ENCODE data around the gene DLK2.
A peak's percentile ranks its signal among the peaks of the same experiment; 100 is the strongest.
"Not testable (repeated sequence)": the region's sequence is repeated elsewhere in the genome, so short reads cannot be mapped to it uniquely, and the experiment has no call there.

Gene DLK2

DNA sequence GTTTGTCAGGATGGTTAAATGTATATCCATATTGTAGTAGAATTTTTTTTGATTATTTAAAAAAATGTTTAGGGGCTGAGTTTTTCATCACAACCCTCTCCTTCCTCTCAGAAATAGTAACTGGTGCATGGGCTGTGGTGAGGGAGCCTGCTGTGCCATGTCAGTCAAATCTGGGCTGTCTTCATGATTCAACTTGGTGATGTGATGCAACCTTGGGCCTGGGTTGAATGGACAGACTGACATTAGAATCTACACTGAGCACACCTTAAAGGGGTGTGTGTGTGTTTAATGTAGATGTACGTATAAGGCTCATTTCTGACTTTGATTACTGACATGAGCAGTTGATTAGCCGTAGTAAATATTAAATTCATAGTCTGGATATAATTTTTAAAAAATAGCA, 25.7 kb upstream of the DLK2 start:
- DNase-seq, result peak; percentile 26

DNA sequence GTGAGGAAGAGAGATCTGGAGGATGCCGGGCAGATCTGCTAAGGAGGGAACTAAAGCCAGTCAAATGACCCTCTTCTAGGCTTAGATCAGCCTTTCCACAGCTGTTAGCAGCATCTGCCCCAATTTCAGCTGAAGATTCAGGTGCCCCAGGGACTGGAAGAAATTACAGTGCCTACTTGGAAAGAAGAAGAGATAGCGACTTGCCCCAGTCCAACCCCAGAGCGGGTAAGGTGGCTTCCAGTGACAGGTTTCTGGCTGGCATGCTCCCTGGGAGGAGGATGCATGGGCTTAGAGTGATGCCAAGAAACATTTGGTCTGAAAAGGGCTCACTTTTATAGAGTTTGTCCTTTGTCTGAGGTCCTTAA, 22.6 kb upstream of the DLK2 start:
- DNase-seq, result no peak

DNA sequence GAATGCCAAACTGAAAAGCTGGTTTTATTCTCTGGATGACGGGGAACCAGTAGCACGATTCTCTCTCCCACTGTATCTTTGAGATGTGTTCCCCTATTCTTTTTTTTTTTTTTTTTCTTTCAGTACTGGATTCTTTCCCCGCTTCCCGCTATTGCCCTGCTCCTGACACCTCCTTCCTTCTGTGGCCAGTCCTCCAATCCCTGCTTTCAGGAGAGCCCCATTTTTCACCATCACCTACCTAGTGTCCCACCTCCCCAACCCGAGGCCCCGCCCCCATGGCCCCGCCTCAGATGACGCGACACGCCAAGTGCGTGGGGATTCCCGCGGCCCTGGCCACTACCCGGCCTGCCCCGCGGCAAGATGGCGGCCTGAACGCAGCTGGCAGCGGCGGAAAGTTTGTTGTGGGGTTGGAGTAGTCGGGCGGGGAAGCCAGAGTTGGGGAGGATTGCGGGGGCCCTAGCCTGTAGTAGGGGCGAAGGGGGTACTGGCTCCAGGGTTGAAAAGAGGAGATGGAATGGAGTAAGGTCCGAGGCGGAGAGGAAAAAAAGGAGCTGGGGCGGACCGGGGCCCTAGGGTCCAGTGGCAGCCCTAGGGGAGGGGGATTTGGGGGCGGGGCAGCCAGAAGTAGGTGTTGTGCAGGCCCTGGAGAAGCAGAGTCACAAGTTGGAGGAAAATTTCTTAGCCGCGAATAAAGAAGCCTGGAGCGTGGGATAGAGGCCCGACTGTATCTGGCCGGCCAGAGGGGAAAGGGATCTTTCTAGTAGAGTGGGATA, 22.1 kb upstream of the DLK2 start, which contains the start of gene TJAP1:
TJAP1 (plus strand) TSS at position 336 of the 773 bp plus-strand sequence. CDS start 21,432 bp downstream, outside the sequence.
- DNase-seq, result peak; percentile 99

DNA sequence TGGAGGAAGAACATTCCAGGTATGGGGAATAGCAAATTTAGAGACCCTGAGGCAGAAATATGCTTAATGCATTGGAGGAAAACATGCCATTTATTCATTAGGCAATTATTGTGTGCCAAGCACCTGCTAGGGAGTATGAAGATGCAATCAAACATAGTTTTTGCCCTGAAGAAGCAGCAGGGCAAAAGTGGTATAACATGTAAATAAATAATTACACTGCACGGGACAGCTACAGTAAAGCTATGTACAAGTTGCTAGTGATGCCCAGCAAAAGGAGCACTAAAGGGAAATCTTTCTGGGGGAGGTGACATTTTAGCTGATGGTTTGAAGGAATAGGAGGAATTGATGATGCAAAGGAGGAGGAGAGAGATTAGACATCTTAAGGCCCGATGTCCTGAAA, 21.4 kb upstream of the DLK2 start:
- no peak for DNase-seq

DNA sequence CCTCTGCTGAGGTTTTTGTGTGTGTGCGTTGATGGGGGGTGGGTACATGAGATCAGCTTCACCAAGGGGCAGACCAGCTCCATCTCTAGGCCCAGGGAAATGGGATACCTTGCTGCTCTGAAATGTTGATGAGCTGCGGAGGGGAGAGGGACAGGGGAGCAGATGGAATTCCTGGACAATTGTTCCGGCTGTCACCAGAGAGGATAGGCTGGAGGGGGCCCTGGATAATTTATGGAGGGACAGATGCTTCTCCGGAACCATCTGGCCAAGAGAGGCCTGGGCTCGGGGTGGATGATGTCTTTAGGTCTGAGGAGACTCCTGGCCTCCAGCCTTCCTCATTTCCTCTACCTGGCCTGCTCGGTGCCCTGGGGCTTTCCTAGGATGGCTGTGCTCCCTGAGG, 20.2 kb upstream of the DLK2 start:
- no peak for DNase-seq

DNA sequence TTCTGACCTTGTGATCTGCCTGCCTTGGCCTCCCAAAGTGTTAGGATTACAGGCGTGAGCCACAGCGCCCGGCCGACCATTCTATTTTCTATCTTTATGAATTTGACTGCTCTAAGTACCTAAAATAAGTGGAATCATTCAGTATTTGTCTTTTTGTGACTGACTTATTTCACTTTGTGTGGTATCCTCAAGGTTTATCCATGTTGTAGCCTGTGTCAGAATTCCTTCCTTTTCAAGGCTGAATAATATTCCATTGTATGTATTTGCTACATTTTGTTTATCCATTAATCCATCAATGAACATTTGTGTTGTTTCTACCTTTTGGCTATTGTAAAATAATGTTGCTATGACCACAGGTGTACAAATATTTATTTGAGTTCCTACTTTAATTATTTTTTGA, 17.2 kb upstream of the DLK2 start:
- DNase-seq, result no peak

DNA sequence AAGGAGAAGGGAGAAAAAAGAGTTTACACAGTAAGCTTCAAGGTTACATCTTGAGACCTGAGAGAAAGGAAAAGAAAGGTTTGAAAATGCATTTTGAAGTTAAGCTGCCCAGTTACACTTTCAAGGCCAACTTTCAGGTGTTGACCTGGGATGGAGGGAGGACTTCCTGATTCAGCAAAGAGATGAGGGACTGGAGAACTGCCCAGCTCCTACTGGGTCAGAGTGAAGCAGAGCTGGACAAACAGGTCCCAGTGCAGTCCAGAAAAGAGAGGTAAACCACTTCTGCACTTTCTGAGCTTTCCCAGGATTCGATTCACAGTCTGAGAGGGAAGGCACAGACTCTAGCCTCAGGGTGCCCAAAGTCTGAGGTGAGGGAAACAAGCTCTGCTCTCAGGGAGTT, 16.1 kb upstream of the DLK2 start:
- DNase-seq, result no peak

DNA sequence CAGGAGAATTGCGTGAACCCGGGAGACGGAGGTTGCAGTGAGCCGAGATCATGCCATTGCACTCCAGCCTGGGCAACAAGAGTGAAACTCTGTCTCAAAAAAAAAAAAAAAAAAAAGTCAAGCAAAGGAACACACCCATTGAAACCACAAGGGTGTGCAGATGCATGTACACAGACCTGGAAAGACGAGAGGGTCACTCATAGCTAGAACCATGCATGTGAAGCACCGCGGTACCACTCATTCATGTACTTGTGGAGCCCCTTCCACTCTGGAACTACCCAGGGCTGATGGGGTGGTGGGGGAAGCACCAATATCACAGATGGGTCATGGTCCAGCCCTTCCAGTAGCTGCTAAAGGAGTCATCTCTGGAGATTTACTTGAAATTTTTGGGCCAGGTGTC, 14.6 kb upstream of the DLK2 start:
- DNase-seq, result no peak

DNA sequence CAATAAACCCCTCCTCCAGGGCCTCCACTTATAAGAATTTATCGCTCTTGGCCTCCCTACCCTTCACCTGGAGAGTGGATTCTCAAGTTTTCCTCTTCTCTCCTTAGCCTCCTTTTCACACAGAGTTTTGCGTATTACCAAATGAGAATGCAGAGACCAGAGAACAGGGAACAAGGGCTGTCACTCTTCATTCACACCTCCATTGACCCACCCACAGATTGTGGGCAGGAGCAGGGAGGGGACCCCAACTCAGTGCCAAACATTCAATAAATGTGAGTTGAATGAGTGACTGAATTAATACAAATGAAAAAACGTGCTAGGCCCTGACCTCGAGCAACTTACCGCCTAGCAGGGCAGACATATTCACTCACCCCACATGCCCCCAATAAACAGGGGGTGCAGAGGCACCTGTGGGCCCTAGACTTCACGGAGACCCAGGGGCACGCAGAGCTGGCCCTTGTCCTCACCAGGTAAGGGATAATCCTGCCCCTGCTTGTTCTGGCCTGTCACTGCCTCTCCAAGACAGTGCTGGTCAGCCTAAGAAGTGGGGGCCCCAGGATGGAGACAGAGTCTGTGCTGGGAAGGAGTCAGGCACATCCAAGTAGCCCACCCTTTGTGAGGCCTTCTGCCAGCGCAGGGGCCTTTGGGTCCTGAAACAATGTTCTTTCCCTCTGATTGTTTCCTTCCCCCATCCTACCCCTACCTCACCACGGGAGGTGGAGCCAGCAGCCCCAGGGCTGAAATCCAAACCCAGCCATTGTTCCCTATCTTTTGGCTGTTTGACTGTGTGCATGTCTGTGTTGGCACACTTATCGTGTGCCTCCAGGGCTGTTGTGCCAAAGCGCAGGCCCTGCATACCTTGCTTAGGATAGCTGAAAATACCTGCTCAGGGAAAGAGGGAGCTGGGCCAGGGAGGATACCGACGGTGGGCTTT, 13.7 kb upstream of the DLK2 start:
- DNase-seq, result no peak

DNA sequence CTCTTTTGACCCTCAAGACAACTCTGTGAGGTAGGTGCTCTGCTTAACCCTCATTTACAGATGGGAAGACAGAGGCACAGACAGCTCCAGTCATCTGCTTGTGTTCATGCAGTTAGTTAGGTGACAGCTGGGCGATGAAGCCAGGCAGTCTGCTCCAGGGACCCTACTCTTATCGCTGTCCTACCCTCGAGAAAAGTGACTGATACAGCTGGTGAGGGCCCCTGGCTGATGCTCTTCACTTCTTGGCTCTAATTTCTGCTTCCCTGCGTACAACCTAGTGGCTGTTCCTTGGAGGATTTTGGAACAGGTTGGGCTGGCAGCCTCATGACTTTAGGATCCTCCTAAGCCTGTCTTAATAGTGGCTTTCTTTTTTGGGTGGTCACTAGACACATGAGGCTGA, 12.9 kb upstream of the DLK2 start:
- DNase-seq, result no peak

DNA sequence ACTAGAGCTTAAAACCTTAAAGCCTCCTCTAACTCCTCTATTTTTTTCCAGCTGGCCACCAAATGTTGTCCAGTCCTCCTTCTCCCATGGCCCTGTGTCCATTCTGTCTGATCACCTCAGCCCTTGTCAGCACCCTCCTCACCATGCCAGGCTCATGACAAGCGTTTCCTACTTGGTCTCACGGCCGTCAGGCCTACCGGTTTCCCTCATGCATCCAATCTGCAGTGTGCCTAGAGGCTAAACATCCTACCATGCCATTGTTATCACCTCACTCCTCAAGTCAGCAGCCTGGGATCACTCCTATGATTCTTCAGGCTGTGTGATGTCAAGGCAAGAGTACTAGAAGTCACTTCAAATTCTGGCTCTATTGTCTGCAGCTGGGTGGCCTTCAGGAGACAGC, 12.4 kb upstream of the DLK2 start:
- no peak for DNase-seq

DNA sequence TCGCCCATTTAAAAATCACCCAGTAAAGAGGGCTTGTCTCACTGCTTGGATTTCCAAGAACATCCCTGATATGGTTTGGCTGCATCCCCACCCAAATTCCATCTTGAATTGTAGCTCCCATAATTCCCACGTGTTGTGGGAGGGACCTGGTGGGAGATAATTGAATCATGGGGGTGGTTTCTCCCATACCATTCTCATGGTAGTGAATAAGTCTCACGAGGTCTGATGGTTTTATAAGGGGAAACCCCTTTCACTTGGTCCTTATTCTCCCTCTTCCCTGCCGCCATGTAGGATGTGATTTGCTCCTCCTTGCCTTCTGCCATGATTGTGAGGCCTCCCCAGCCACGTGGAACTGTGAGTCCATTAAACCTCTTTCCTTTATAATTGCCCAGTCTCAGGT, 11.9 kb upstream of the DLK2 start:
- not testable (repeated sequence) for DNase-seq

DNA sequence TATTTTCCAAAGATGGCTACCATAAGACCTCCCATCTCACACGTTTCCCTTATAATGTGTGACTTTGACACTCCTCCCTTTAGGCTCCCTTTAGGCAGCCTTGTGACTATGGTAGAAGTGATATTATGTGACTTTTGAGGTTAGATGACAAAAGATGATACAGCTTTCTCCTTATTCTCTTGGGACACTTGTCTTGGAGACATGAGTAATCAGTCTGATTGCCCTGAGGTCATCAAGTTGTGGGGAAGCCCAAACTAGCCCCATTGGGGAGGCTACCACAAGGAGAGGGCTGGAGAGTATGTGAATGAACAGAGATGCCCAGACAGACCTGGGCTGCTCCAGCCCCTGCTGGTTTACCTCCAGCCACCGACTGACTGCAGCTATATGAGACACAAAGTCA, 10.6 kb upstream of the DLK2 start:
- DNase-seq, result no peak

DNA sequence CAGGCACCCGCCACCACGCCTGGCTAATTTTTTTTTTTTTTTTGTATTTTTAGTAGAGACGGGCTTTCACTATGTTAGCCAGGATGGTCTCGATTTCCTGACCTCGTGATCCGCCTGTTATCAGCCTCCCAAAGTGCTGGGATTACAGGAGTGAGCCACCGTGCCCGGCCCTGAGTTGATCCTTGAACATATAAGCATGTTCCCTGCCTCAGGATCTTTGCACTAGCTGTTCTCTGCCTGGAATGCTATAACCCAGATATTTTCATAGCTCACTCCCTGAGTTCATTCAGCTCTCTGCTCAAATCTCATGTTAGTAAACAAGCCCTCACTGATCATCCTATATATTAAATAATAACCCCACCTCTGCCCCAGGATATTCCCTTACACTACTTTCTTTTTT, 9.0 kb upstream of the DLK2 start:
- DNase-seq, result no peak

DNA sequence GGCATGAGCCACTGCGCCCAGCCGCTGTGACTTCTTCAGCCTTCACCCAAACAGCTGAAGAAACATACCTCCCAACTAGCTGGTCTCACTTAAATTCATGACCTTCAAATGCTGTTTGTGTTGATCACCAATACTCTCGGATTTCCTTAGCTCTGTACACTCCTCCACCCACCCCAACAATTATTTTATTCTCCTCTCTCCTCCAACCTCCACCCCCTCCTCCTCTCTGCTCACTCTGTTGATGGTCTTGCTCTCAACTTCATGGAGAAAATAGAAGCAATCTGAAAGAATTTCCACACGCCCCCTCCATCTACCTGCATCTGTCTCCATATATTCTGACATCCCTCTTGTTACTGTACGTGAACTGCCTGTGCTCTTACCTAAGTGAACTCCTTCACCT, 6.6 kb upstream of the DLK2 start:
- DNase-seq, result no peak

DNA sequence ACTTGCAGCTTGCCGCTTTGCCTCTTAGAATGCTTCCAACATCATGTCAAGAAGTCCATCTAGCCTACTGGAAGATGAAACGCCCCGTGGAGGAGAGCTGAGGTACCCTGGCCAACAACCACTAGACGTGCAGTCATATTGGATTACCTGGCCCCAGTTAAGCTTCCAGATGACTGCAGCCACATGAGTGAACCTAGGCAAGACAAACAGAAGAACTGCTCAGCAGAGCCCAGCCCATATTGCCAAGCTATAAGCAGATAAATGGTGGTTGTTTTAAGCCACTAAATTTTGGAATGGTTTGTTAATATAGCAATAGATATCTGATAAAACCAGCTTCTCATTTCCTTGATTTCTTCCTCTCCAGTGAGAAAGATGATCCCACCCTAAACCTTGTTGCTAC, 4.7 kb upstream of the DLK2 start:
- no peak for DNase-seq

DNA sequence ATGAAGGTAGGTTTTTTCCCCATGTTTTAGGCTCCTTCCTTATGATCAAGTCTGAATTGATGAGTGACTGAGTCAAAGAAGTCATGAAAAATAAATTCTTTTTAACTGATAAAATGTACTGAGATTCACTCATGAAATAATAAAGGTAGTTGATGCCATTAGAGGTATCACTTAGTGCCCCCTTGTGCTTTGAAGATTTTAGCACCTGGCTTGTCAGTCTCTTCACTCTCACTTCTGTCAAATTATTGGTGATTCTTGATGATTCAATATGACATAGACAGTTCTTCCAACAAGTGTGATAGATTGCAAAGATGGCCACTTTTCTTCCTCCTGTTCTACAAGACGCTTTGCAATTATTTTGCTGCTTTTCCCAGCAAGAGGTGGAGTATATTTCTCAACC, 4.2 kb upstream of the DLK2 start:
- DNase-seq, result no peak

DNA sequence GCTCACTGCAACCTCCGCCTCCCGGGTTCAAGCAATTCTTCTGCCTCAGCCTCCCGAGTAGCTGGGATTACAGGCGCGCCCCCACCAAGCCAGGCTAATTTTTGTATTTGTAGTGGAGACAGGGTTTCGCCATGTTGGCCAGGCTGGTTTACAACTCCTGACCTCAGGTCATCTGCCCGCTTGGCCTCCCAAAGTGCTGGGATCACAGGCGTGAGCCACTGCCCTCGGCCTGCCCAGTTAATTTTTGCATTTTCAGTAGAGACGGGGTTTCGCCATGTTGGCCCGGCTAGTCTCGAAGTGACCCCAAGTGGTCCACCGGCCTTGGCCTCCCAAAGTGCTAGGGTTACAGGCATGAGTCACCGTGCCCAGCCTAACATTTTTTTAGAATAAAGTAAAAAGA, 2.8 kb upstream of the DLK2 start:
- DNase-seq, result not testable (repeated sequence)

DNA sequence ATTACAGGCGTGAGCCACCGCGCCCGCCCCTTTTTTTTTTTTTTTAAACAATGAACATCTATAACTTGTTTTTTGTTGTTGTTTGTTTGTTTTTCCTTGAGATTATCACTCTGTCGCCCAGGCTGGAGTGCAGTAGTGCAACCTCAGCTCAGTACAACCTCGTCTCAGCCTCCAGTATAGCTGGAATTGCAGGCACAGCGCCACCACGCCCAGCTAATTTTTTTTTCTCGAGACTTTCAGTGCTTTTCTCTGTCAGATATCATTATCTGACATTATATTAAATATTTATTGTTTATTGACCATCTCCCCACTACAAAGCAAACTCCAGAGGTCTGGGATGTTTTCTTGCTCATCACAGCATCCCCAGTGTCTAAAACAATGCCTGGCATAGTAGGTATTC, 2.3 kb upstream of the DLK2 start:
- DNase-seq, result no peak

DNA sequence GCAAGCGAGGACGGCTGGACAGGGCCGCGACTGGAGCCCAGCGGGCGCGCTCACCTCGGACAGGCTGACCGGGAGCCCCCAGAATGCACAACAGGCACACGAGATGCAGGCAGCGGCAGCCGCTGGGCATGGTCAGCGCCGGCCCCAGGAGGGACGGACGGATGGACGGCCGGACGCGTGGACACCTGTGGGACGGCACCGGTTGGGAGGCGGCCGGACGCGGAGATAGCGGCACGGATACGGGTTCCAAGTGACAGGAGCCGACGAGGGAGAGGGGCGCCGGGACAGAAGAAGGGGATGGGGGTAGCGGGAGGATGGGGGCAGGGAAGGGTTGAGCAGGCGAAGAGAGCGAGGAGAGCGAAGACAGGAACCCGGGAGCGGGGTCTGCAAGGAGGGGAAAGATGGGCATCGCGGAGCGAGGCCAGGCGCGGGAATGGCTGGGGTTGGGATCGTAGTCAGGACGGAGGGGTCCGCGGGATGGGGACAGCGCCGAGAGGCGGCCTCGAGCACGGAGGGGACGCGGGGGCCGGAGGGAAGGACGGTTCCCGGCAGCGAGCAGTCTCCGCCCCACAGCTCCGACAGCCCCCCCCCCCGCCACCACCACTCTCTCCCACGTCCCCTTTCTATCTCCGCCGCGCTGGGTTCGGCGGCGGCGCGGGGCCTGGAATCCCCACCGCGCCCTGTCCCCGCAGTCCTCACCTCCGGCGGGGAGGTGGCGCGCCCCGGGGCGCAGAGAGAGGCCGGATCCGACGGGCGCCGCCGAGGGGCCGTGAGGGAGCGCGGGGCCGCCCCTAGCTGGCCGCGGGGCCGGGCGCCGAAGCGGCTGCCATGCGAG, 435 bp downstream of the DLK2 start:
- DNase-seq, result peak; percentile 34

DNA sequence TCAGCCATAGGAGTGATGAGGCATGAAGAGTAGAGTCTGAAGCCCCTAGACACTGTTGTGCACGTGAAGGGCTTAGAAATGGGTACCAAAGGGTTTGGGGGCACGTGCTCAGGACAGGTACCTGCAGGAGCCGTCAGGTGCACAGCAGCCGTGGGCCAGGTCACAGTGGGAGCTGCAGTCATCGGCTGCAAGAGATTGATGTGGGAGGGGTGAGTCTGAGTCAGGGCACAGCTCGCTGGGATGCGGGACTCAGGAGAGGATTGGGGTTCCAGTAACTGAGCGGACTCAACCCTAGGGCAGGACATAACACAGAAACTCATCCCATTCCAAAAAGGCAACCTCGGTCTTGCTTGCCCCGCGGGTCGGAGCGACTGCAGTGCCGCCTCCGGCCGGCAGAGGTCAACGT, 1.1 kb downstream of the DLK2 start:
- DNase-seq, result peak; percentile 77

DNA sequence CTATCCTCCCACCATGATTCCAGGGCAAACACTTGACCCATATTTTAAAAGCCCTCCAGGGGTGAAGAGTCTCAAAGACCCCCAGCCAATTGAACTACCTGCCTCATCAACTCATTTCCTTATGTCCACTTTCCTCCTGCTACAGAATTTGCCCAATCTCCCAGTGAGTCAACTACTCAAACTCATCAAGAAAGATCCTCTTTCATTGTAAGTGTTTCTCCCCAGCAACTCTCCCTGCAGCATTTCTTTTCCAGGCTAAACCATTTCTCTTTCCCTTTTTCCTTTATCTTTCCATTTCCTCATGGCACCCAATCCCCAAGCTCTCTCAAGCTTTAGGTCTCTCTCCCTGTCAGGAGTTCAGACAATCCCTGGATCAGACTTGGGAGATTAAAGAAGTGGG, 1.5 kb downstream of the DLK2 start:
- DNase-seq, result no peak

DNA sequence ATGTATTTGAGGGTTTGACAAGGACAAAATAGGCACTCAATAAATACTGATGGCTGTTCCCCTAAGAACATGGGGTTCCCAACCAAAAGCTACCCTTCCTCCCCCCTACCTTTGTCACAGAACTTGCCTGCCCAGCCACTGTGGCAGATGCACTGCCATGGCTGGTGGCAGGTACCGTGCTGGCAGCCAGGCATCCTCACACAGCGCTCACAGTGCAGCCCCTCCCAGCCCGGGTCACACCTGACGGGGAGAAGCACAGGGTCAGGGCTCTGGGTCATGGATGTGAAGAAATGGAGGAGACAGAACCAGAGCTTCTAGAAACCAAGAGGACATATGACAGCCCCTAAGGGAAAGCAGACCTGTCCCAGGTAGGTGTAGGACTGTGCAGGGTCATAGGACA, 2.5 kb downstream of the DLK2 start:
- no peak for DNase-seq

Measured in activated CD4-positive, alpha-beta T cell treated with anti-CD3 and anti-CD28 coated beads for 48 hours (primary cell).